ENCODE measurements around the gene BEGAIN.

Gene BEGAIN

GRCh38 chr14:100587086-100587762, at the start of gene BEGAIN:
Gene BEGAIN, minus strand, starts transcription at chr14:100587417. Its CDS starts 127 bp downstream, at chr14:100587290.
- DNase-seq, result no peak

GRCh38 chr14:100636559-100636958, 49.3 kb upstream of the BEGAIN start:
- no peak for DNase-seq

DNA sequence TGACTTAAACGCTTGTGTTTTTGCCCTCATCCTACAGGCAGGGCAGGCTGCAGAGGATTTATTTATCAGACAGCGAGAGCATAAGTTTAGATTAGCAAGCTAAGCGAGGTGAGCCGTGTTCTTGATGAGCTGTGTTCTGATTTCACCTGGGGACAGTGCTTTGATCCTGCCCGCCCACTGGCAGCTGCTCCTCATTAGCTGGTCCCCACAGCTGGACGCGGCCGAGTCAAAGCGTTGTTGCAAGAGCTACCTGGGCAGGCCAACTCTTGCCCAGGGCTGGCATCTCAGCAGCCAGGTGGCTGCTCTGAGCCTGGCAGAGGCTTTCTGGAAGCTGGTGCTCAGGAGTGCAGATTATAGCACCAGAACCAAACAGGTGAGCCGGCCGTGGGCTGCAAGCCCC, 46.8 kb upstream of the BEGAIN start:
- no peak for DNase-seq

GRCh38 chr14:100633406-100633805, 46.2 kb upstream of the BEGAIN start:
- DNase-seq, result no peak

GRCh38 chr14:100629696-100630095, 42.5 kb upstream of the BEGAIN start:
- DNase-seq, result no peak

DNA sequence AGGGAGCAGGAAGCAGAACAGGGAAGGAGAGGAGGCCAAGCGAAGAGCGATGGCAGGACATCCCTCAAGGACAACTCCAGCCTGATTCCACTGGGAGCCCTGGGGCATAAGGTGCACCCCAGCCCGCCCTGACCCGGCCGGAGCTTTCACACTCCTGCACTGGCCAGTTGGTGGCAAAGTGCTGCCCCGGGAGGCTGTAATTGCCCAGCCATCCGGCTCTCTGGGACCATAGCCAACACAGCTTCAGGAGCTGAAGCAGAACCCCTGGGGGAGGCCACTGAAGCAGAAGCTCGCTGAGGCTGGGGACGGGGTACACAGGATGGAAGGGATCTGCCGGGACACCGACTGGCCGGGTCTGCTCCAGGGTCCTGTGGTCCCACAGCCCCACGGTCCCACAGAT, 41.9 kb upstream of the BEGAIN start:
- DNase-seq, result no peak

DNA sequence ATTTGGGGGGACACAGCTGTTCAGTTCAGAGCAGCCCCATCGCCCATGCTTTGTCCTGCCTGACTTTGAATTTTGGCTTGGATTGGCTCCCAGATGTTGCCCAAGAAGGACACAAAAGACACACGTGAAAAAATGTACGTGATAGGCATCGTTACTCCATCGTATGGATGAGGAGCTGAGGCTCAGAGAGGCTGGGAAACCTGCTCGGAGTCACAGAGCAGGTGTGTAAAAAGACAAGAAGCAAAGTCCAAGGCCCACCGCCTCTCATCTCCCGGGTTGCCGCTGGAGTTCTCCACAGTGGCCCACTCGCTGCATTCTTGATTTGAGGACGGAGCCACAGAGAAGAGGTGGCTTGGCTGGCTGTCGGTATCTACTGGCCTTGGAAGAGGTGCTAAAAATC, 41.0 kb upstream of the BEGAIN start:
- DNase-seq, result no peak

DNA sequence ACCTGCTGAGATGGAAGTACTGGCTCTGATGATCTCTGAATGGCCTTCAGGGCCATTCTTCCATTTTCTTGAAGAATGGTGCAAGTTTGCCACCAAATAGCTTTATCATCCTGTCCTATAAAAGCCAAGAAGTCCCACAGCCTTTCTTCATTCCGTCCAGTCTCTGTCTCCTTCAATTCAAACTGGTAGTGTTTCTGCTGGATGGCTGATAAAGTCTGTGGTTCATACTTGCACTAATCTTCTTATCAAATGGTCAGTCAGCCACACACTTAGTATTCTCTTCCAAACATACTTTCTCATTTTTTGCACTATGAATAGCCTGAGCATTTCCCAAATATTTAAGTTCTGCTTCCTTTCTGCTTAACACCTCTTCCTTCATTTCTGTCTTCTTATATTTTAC, 39.4 kb upstream of the BEGAIN start:
- DNase-seq, result no peak

- DNase-seq, result no peak
Observed at GRCh38 chr14:100623961-100624360, 36.7 kb upstream of the BEGAIN start.

DNA sequence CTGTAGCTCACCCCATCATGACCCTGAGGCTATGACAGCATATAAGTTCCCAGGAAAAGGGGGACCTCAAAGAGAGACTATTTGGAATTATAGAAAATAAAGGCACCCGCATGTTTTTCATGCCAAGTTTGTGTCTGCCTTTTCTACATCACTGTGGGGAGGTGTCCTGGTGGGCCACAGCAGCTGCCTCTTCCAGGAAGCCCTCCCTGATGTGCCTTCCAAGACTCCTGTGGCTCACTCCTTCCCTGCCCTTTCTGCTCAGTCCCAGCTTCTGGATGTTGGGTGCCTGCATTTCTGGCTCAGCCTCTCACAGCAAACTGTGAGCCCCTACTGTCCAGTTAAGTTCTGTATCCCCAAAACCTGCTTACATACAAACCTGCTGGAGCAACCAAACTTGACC, 36.3 kb upstream of the BEGAIN start:
- DNase-seq, result no peak

DNA sequence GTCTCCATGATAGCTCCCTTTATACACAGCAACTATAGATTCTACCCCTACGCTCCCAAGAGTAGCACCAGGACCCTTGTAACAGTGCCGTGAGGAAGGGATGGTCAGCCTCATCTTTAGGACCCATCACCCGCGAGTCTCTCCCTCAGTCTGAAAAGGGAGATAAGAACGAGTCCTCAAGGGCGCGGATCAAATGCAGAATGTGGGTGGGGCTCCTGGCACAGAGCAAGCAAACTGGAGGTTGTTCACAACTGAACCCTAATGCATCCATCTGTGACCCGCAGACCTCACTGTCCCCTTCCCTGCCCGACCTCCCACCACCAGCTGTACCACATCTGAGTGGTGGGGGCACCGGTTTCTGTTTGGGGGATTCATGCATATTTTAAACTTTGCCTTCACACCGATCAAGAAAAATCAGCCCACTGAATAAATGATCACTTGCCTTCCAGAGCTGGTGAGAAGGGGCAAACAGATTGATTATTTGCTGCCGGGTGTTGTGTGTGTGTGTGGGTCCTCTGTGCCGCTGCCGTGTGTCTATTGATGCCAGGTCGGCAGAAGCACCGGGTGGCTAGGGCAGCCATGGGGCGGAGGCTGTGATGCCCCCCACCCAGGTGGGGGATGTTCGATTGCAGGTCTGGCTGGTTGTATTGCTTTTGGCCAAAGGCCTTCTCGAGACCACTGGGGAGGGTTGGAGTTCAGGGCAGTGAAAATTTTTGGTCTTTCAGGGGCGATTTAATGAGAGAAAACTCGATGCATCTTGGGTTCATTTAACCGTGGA, 35.7 kb upstream of the BEGAIN start:
- DNase-seq, result no peak

DNA sequence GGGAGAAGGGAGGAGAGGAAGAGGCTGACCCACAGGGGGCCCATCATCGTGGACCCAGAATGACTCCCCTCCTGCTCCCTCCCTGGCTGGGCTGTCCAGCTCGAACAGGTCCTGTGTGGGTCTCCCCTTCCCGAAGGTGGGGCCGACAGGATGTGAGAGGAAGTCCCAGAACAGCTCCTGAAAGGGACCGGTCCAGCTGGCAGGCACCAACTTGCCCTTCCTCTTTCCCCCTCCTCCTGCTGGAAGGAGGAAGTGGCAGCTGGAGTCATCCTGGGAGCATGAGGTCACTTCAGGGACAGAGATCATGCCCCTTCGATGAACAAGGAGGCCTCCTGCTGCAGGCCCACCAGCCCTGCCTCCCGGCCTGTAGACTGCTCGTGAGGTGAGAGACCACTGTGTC, 35.0 kb upstream of the BEGAIN start:
- no peak for DNase-seq

GRCh38 chr14:100621806-100622205, 34.6 kb upstream of the BEGAIN start:
- no peak for DNase-seq

DNA sequence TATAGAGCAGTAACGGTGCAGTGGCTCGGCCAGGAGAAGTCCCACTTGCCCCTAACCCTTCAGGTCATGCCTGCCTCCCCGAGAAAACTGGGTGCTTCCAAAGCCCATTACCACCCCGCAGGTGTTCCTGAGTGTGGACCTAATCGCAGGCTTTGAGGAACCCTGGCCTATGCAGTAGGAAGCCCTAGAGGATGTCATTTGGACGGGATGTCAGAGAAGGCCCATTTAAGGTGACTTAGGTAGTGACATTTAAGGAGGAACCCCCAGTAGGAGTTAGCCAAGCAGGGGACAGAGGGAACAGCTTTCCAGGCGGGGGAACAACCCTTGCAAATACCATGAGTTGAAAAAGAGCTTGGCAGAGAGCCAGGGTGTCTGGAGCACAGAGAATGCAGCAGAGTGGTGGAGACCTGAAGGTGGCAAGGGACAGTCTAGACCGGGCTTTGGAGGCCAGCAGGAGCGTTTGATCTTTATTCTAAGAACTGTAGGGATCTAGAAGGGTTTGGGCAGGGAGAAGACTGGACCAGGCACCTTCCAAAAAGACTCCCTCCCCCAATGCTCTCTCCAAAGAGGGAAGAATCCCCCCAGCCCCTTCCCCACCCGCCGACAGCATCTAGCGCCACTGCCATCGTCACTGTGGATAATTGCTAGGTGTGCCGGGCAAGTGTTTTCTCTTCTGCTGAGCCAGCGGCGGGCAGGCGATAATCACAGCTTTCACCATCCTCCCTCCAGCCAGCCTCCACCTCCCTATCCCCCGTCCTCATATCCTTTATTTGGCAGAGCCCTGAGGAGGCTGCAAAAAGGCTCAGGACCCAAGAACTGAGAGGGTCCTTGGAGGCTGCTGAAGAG, 33.3 kb upstream of the BEGAIN start:
- no peak for DNase-seq

DNA sequence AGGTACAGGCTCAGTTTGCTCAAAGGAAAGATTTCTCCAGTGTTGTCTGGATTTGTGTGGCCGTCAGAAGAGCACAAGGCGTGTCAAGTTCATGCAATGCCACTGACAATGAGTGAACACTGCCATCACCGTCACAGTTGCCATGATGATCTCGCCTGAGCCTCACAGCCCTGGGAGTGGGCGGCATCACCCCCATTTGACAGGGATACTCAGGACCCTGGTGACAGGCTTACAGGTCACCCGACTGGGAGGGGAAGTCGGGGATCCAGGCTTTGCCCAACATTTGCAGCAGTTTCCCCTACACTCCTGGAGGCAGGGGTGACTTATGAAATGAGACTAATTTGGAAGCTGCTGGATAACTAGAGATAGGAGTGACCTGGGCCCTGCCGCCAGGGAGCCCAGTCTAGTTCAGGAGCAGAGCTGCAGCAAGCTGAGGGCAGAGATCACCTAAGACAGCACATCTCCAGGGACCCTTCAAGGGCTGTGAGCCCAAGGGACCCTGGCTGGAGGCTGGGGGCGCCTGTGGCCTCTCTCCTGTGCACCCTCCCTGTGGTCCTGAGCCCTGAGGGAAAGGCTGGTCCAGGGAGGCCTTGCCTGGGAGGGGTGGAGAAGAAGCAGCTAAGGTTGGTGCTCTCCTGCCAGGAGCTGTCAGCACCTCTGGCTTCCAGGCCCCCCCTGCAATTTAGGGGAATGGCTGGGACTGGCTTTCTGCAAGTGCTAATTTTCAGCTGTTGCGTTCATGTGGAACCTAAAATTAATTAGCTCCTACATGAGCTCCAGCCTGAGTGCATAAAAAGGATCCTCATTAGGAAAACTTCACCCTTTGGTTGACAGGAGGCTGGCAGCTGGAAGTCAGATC, 32.4 kb upstream of the BEGAIN start:
- DNase-seq, result no peak

GRCh38 chr14:100618763-100619320, 31.6 kb upstream of the BEGAIN start:
- DNase-seq, result peak; percentile 66

DNA sequence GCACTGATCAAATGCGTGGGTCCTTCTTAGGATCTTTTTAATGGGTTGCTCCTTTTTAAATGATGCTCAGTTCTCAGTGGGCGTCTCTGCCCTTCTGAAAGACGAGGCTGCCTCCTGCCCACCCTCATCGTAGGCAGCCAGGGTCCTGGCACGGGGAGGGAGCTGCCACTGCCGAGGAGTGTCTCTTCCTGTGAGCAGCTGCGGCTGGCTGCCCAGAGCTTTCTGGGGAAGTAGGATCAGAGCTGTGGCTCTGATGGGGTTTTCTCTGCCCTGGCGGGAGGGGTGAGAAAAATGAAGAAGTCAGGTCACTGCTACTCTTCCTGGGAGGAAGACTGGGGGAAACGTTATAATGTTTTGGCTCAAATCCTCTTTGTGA, 31.1 kb upstream of the BEGAIN start:
- DNase-seq, result no peak

- peak; percentile 74 for DNase-seq
Observed at GRCh38 chr14:100617410-100618317, 30.4 kb upstream of the BEGAIN start.

GRCh38 chr14:100616854-100617409, 29.7 kb upstream of the BEGAIN start:
- DNase-seq, result no peak

- DNase-seq, result no peak
Observed at GRCh38 chr14:100615736-100616695, 28.8 kb upstream of the BEGAIN start.
